K562 (cell line): ENCODE results near the gene TMEM184B. TPM values are rescaled to one million over a fixed set of nuclear protein-coding genes. Genes with fewer than 3 reads are reported as not detected.

ENCODE experiments used
- ATAC-seq: fragments of 200-7000 bp; cut with Tn5 transposase; 3 replicates; pipeline ENCODE4 v1.9.1; 2020; ENCODE audit warnings: moderate library complexity
- BruUV-seq: library from RNA; stranded (reverse); fragments of 400-500 nt; replicated peaks from 2 replicates; lab custom pipeline; 2021; lab: Mats Ljungman, UMichigan
- CTCF ChIA-PET: fragments of 300-600 bp; formaldehyde crosslinking; extraction: SDS; loops from one replicate; lab custom pipeline; 2021; ENCODE audit warnings: low intra/inter-chr PET ratio; lab: Yijun Ruan, JAX
- POLR2A ChIA-PET: fragments of 300-600, 350-650 bp; sonication (Branson Sonifier 250); formaldehyde crosslinking; extraction: SDS; loops from one replicate; lab custom pipeline; 2021; ENCODE audit warnings: antibody characterized with exemption, inconsistent platforms; lab: Yijun Ruan, JAX
- DNase-seq, 4 experiments: peaks; one replicate each; pipeline versions ENCODE4 v3.0.0 to v3.0.0-alpha.2; 2011 to 2018; ENCODE audit warnings: low spot score in 3 of 4, mixed read lengths in 3 of 4; ENCODE audit errors: extremely low read depth in 1 of 4
- FAIRE-seq: peaks from 2 replicates; lab custom pipeline; 2011; peaks lifted over from hg19 to GRCh38; lab: Jason Lieb, UNC
- H2AFZ ChIP-seq: 2 replicates; pipeline ENCODE4 v1.6.0; 2011; ENCODE audit warnings: low read depth, low read length, control low read depth, inconsistent platforms
- H3K27ac ChIP-seq: fragments of 200-600 bp; 3 replicates; pipeline ENCODE4 v1.8.0; 2011; ENCODE audit warnings: low read depth, mild to moderate bottlenecking, control low read depth, inconsistent platforms, low read length, moderate library complexity, mixed read lengths; ENCODE audit errors: extremely low read depth
- H3K27me3 ChIP-seq, 2 experiments: fragments of 300-600 bp in 1 of 2; 2 replicates in 1 of 2; 3 replicates in 1 of 2; pipeline versions ENCODE4 v1.6.0 to v1.8.0; 2011; ENCODE audit warnings: inconsistent platforms in 2 of 2, low read length in 2 of 2, mild to moderate bottlenecking in 1 of 2, mixed read lengths in 1 of 2, moderate library complexity in 1 of 2; ENCODE audit not compliant: control insufficient read depth in 2 of 2, insufficient read depth in 2 of 2
- H3K36me3 ChIP-seq: fragments of 300-600 bp; 3 replicates; pipeline ENCODE4 v1.8.0; 2011; ENCODE audit warnings: mild to moderate bottlenecking, low read length, inconsistent platforms; ENCODE audit not compliant: control insufficient read depth, insufficient read depth
- H3K4me1 ChIP-seq, 2 experiments: fragments of 200-600 bp in 1 of 2; replicated peaks in 1 of 2; 2 replicates in 1 of 2; 3 replicates in 1 of 2; pipeline versions ENCODE4 v1.5.1 to v1.8.0; 2011; ENCODE audit warnings: inconsistent platforms in 2 of 2, low read length in 2 of 2, mild to moderate bottlenecking in 1 of 2, mixed read lengths in 1 of 2, moderate library complexity in 1 of 2; ENCODE audit not compliant: control insufficient read depth in 2 of 2, insufficient read depth in 2 of 2
- H3K4me2 ChIP-seq: 2 replicates; pipeline ENCODE4 v1.6.1; 2011; ENCODE audit warnings: low read length, control low read depth, inconsistent platforms, mixed read lengths; ENCODE audit not compliant: insufficient read depth
- H3K4me3 ChIP-seq: fragments of 200-600 bp; sonication (generic), shearing (Covaris generic); 2 replicates; pipeline ENCODE4 v1.5.1; 2016; ENCODE audit warnings: control low read depth, inconsistent platforms
- H3K79me2 ChIP-seq: fragments of 200-600 bp; 3 replicates; pipeline ENCODE4 v1.8.0; 2011; ENCODE audit warnings: low read length, inconsistent platforms; ENCODE audit not compliant: control insufficient read depth, insufficient read depth
- H3K9ac ChIP-seq, 2 experiments: 2 replicates each; pipeline versions ENCODE4 v1.6.0 to v1.6.1; 2011; ENCODE audit warnings: low read depth in 2 of 2, low read length in 2 of 2, control low read depth in 1 of 2, inconsistent platforms in 1 of 2, mild to moderate bottlenecking in 1 of 2, mixed read lengths in 1 of 2; ENCODE audit not compliant: insufficient read depth in 1 of 2
- H3K9me1 ChIP-seq: one replicate; pipeline ENCODE4 v1.6.0; 2011; ENCODE audit warnings: inconsistent platforms, mild to moderate bottlenecking, low read length, moderate library complexity; ENCODE audit not compliant: control insufficient read depth, insufficient read depth
- H3K9me3 ChIP-seq: replicated peaks from 2 replicates; pipeline ENCODE4 v1.5.1; 2011; ENCODE audit warnings: low read depth, low read length, inconsistent platforms; ENCODE audit not compliant: control insufficient read depth, insufficient read depth
- H4K20me1 ChIP-seq: replicated peaks from 2 replicates; pipeline ENCODE4 v1.6.1; 2011; ENCODE audit warnings: low read length, inconsistent platforms, mixed read lengths; ENCODE audit not compliant: control insufficient read depth, insufficient read depth
- ARID2 ChIP-seq: fragments of 450-650 bp; IDR thresholded peaks from 2 replicates; pipeline ENCODE4 v1.6.1; 2017; ENCODE audit warnings: antibody characterized with exemption, mild to moderate bottlenecking
- BHLHE40 ChIP-seq: IDR thresholded peaks from 2 replicates; pipeline ENCODE4 v1.6.1; 2011; ENCODE audit warnings: low read length, improper control_type of control experiment
- BRF1 ChIP-seq: IDR thresholded peaks from 3 replicates; pipeline ENCODE4 v1.6.1; 2011; ENCODE audit warnings: borderline replicate concordance, mild to moderate bottlenecking; ENCODE audit not compliant: insufficient read length; ENCODE audit errors: extremely low read depth
- GATAD2A ChIP-seq: fragments of 450-650 bp; IDR thresholded peaks from 2 replicates; pipeline ENCODE4 v1.6.1; 2017
- HSF4 ChIP-seq: fragments of 250-450 bp; sonication (Bioruptor Pico); IDR thresholded peaks from 2 replicates; pipeline ENCODE4 v2.1.2; 2022; ENCODE audit warnings: mild to moderate bottlenecking, moderate library complexity, borderline replicate concordance
- KAT7 ChIP-seq: sonication (generic); formaldehyde crosslinking; IDR thresholded peaks from 2 replicates; pipeline ENCODE4 v1.8.0; 2022; ENCODE audit warnings: missing genetic modification reagents, mild to moderate bottlenecking, borderline replicate concordance
- L3MBTL2 ChIP-seq: fragments of 450-650 bp; IDR thresholded peaks from 2 replicates; pipeline ENCODE4 v1.6.1; 2016; ENCODE audit warnings: mild to moderate bottlenecking, moderate library complexity
- MCM5 ChIP-seq: fragments of 450-650 bp; IDR thresholded peaks from 2 replicates; pipeline ENCODE4 v1.6.1; 2016; ENCODE audit warnings: low read depth
- MYBL2 ChIP-seq, 2 experiments: fragments of 450-650 bp in 1 of 2; sonication (generic) in 1 of 2; formaldehyde crosslinking in 1 of 2; IDR thresholded peaks; 2 replicates each; pipeline versions ENCODE4 v1.6.1 to v1.8.1; 2017 to 2022; ENCODE audit warnings: borderline replicate concordance in 1 of 2, inconsistent platforms in 1 of 2, low read depth in 1 of 2, mild to moderate bottlenecking in 1 of 2, missing genetic modification reagents in 1 of 2, moderate library complexity in 1 of 2
- PHF21A ChIP-seq: fragments of 450-650 bp; IDR thresholded peaks from 2 replicates; pipeline ENCODE4 v1.6.1; 2017; ENCODE audit warnings: low read depth, borderline replicate concordance
- SLC30A9 ChIP-seq: fragments of 250-450 bp; sonication (Bioruptor Pico); IDR thresholded peaks from 2 replicates; pipeline ENCODE4 v1.8.0; 2022; ENCODE audit warnings: mild to moderate bottlenecking, moderate library complexity
- TAF7 ChIP-seq: fragments of 450-650 bp; IDR thresholded peaks from 2 replicates; pipeline ENCODE4 v1.6.1; 2016; ENCODE audit warnings: missing genetic modification characterization, missing compliant biosample characterization
- TCF15 ChIP-seq: fragments of 250-450 bp; sonication (Bioruptor Pico); IDR thresholded peaks from 2 replicates; pipeline ENCODE4 v1.8.0; 2022; ENCODE audit warnings: moderate library complexity, mild to moderate bottlenecking, inconsistent platforms
- UBTF ChIP-seq, 2 experiments: IDR thresholded peaks; 2 replicates each; pipeline ENCODE4 v1.6.1; 2012; ENCODE audit warnings: improper control_type of control experiment in 2 of 2, low read depth in 2 of 2, low read length in 2 of 2, borderline replicate concordance in 1 of 2
- ZNF23 ChIP-seq: fragments of 250-450 bp; sonication (Bioruptor Pico); IDR thresholded peaks from 2 replicates; pipeline ENCODE4 v1.4.0; 2020; ENCODE audit warnings: mild to moderate bottlenecking
- ZNF398 ChIP-seq: fragments of 250-450 bp; sonication (Bioruptor Pico); IDR thresholded peaks from 2 replicates; pipeline ENCODE4 v1.8.0; 2021; ENCODE audit warnings: moderate library complexity, mild to moderate bottlenecking, inconsistent platforms
- ZNF445 ChIP-seq: fragments of 250-450 bp; sonication (Bioruptor Pico); IDR thresholded peaks from 2 replicates; pipeline ENCODE4 v1.4.0; 2020; ENCODE audit warnings: low read depth, mild to moderate bottlenecking, moderate library complexity
- ZNF717 ChIP-seq: fragments of 250-450 bp; sonication (Bioruptor Pico); IDR thresholded peaks from 2 replicates; pipeline ENCODE4 v1.5.0; 2021
- WGBS: fragments of 100-300 bp; shearing (Covaris generic); methylation state at CpG from one replicate; pipeline ENCODE4 v1.1.6; 2016; ENCODE audit warnings: low coverage, mixed read lengths; ENCODE audit not compliant: insufficient coverage; ENCODE audit errors: missing lambda C conversion rate; 5-methylcytosine and 5-hydroxymethylcytosine counted together
- in situ Hi-C: fragments of 300-500 bp; cut with MboI; formaldehyde crosslinking; loops from 4 replicates; pipeline ENCODE4 v1.15.0; 2018; ENCODE audit warnings: inconsistent platforms, mixed read lengths
- intact Hi-C: fragments of 100-400 bp; cut with micrococcal nuclease; formaldehyde crosslinking; loops from 2 replicates; pipeline ENCODE4 v1.14.2; 2022
- polyA plus RNA-seq, 8 experiments: library from polyadenylated mRNA; depleted of rRNA in 4 of 8; stranded (reverse) in 5 of 8; unstranded in 3 of 8; fragments of >200 nt; fragmentation: Nextera tagmentation in 2 of 8; fragmentation: Illumina TruSeq in 1 of 8; extraction: Ambion mirVana in 2 of 8; extraction: Trizol in 1 of 8; gene quantifications; 2 replicates each; pipeline versions ENCODE4 v1.2.1 to v1.2.3, GENCODE V29; 2011 to 2014; ENCODE audit warnings: inconsistent platforms in 1 of 8, missing spikeins in 1 of 8
- total RNA-seq, 7 experiments: library from RNA; depleted of rRNA in 6 of 7; stranded (reverse); fragments of >200 nt in 6 of 7; fragmentation: Illumina TruSeq in 2 of 7; extraction: Trizol in 2 of 7; gene quantifications; 2 replicates each; pipeline versions ENCODE4 v1.2.1 to v1.2.3, GENCODE V29; 2011 to 2021; ENCODE audit warnings: low replicate concordance in 1 of 7

Gene TMEM184B
- total and polyA plus RNA-seq, 9 of the 15 experiments (the other 6 are each of a cell fraction or from before 2014, with no cell fraction given): 0.31 to 25.1 (median 6.2) TPM

GRCh38 chr22:38189104-38189503 is 83.7 kb downstream of the TMEM184B start:
- Histone ChIP-seq H3K4me1 (peaks cover 8 to 14% of the 10 kb centered on the region in 2 experiments; a peak in 3 of 5 replicates), H3K27me3 (no peaks in the 10 kb centered on the region), H3K9me1 (no peaks in the 10 kb centered on the region), H2AFZ (no peak overlapping the region), H4K20me1 (no peaks in the 10 kb centered on the region), H3K4me2 (no peak overlapping the region), H3K9me3 (no peaks in the 10 kb centered on the region), H3K79me2 (no peaks in the 10 kb centered on the region)
- WGBS: 20% methylated on average over 1 of the region's 3 CpGs
- POLR2A ChIA-PET: interaction anchor here (1.3 kb wide), 1 partner anchor 8 kb away, joined by 3 read pairs; no protein-coding TSS in a partner anchor
- no peak for ATAC-seq
- intact Hi-C loops: no loop called here
- no TSS peak for BruUV-seq
- in situ Hi-C loops: no loop called here
- FAIRE-seq: no peak
- TF ChIP-seq BHLHE40 (no peak), ZNF717 (CRISPR knock-in tag) (no peak), UBTF (IDR thresholded peaks at IDR 0.05; ENCODE audit: borderline replicate concordance in 1 of 2, low read depth in 2 of 2, low read length in 2 of 2) (no peak), MYBL2 (IDR thresholded peaks at IDR 0.05; ENCODE audit: low read depth) (no peak), MYBL2 (CRISPR knock-in tag; IDR thresholded peaks at IDR 0.05; ENCODE audit: borderline replicate concordance) (no peak), TAF7 (tag) (no peak), HSF4 (CRISPR knock-in tag) (no peak), KAT7 (CRISPR knock-in tag) (no peak), SLC30A9 (CRISPR knock-in tag) (no peak), PHF21A (no peak), ARID2 (no peak), GATAD2A (no peak), MCM5 (no peak), ZNF23 (no peak), L3MBTL2 (no peak), ZNF398 (CRISPR knock-in tag) (no peak), ZNF445 (no peak), TCF15 (CRISPR knock-in tag) (no peak), BRF1 (no peak)
- TF ChIP-seq, all 486 proteins: peak for 0
- DNase-seq: no peak
- Histone ChIP-seq H3K4me3 (no peak overlapping the region), H3K9ac (no peak overlapping the region), H3K36me3 (no peaks in the 10 kb centered on the region), H3K27ac (no peak overlapping the region)
- CTCF ChIA-PET: no interaction called here
